ENCODE measurements around the gene CACNA1I.
"Not testable (repeated sequence)": the region's sequence is repeated elsewhere in the genome, so short reads cannot be mapped to it uniquely, and the experiment has no call there.

DNA sequence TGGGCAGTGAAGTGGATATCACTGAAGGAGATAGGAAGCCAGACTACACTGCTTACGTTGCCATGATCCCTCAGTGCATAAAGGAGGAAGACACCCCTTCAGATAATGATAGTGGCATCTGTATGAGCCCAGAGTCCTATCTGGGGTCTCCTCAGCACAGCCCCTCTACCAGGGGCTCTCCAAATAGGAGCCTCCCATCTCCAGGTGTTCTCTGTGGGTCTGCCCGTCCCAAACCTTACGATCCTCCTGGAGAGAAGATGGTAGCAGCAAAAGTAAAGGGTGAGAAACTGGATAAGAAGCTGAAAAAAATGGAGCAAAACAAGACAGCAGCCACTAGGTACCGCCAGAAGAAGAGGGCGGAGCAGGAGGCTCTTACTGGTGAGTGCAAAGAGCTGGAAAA lies 48.5 kb upstream of the CACNA1I start:
- TF ChIP-seq, protein P1, sequence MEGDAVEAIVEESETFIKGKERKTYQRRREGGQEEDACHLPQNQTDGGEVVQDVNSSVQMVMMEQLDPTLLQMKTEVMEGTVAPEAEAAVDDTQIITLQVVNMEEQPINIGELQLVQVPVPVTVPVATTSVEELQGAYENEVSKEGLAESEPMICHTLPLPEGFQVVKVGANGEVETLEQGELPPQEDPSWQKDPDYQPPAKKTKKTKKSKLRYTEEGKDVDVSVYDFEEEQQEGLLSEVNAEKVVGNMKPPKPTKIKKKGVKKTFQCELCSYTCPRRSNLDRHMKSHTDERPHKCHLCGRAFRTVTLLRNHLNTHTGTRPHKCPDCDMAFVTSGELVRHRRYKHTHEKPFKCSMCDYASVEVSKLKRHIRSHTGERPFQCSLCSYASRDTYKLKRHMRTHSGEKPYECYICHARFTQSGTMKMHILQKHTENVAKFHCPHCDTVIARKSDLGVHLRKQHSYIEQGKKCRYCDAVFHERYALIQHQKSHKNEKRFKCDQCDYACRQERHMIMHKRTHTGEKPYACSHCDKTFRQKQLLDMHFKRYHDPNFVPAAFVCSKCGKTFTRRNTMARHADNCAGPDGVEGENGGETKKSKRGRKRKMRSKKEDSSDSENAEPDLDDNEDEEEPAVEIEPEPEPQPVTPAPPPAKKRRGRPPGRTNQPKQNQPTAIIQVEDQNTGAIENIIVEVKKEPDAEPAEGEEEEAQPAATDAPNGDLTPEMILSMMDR (IDR thresholded peaks at IDR 0.05; ENCODE audit: poor library complexity), result not testable (repeated sequence)
- TF ChIP-seq EZH2 (IDR thresholded peaks at IDR 0.05; ENCODE audit: borderline replicate concordance); EZH2phosphoT487 (IDR thresholded peaks at IDR 0.05; ENCODE audit: low read depth, severe bottlenecking, unreplicated experiment): not testable (repeated sequence)
